Measurements from ENCODE around the gene PRL.

Gene PRL

DNA sequence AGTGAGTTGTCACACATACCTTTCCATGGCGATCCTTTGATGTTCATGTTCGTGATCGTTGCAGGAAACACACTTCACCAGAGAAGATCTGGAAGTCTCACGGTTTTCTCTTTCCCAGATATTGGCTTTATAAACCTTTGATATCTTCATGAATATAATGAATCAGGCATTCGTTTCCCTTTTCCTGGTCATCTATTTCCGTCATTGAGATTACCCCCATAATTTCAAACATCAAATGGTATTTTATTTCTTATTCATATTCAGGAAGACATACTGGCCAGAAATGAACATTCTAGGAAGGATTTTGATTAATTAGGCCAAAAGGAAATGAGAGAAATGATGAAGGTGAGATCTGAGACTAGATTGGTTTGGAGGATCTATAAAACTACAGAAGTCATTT is at the start of gene PRL:
Gene PRL (minus strand): TSS at position 101 of the 400 bp plus-strand sequence. CDS start 54 bp downstream, at position 47.
- no peak for DNase-seq

DNA sequence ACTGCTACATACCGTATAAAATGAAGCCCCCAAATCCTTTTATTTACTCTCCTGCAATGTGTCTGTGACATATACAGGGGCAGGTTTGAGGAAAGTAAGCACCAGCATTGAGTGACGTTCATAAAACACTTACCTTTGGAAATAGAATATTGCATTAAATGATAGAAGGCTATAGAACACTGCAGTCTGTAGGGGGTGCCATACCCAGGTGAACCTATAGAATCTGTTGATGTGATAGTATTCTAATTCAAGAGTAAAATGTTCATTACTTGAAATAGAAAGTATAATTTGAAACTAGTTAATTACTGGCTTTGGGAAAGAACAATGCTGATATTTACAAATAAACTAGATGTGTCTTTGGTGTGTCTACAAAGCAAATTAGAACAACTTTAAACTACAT is 47.0 kb upstream of the PRL start:
- DNase-seq, result no peak

DNA sequence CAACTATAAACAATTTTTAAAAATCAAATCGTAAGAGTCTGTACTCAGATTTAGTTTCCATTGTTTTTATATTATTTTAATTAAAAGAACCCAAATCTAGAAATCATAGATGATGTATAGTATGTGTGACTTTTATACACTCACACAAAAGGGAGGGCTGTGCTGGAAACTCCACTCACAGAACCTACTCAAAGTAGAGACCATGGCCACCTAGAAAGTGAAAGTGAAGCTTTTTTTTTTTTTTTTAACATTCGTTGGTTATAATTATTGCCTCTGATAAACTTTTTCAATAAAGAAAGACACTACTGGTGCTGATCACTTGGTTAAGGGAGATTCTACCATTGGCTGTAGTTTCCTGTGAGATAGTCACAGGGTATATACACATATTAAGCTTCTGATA is 37.9 kb upstream of the PRL start:
- no peak for DNase-seq

DNA sequence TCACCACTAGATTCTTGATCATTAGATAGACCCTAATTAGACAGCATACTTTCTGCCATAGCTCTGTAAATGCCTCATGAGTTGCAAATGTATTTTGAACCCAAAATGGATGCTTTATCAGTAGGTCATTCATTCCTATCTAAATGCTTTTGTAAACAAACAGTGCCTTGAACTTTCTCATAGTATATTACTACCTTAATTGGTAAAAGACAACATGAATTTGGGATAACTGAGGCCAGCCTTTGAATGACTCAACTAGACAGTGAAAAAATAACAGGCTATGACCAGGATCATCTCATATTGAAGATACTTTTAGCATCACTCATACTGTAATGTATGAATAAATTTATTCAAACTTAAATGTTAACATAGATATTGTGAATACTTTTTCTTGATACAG is 37.0 kb upstream of the PRL start:
- no peak for DNase-seq

DNA sequence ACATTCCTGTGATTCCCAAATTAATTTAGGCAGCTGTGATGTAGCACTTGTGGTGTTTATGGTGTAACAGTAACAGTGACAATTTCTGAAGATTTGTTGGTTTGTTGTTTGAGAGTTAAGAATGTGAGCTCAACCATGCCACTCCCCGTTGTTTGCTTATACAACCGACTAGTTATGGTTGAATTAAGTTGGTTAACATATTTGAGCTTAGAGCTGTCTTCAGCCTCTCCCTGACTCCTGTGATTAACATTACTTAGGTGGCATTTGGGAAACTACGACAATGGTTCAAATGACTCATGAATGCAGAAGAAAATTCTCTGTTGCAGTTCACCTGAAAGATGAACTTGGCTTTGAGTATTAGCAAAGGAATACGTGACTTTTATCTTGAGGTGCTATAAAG is 35.9 kb upstream of the PRL start:
- DNase-seq, result no peak

DNA sequence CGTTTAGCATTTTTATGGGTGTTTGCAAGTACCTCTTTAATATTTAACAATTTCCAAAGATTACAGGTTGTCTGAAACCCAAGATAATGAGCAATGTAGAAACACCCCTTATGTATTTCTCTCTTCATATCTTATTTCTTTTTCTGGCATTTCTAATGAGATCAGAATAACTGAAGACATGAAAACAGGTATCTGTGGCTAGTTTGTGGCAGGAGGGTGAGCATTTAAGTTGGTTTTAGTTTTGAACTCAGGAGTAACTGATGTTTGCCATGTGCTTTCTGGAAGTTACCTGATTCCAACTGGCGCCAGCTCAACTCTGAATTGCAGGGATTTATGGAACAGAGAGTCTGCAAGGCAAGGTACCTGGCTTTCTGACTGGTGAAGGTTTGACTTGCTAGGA is 35.4 kb upstream of the PRL start:
- no peak for DNase-seq

DNA sequence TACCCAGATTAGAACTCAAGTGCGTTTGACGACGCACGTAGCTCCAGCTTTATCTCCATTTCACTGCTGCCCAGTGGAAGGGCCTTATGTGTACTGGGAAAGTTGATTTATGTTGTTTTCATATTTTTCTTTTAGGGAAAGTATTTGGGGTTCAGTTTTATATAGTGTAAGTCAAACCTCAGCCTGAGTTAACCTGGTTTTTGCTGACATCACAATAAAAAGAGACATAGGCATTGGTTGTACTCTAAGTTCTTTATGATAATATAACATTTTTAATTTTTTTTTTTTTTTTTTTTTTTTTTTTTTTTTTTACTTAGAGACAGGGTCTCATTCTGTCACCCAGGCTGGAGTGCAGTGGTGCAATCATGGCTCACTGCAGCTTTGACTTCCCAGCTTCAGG is 34.1 kb upstream of the PRL start:
- no peak for DNase-seq

DNA sequence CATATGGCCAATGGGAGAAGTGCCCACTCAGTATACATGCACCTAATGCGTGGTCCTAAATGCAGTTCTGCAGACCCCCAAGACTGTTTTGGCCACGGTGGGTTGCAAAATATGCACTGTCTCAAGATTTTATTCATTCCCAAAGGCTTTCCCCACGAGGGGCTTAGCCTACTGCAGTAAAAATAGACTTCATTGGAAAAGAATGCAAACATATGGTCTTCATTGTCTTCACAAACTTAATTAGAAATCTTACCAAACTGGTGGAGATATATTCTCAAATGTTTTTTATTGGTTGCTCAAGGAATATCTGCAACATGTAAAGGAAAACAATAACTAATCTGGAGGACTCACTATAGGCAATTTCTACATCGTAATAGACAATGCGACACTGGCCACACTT is 31.6 kb upstream of the PRL start:
- DNase-seq, result no peak

DNA sequence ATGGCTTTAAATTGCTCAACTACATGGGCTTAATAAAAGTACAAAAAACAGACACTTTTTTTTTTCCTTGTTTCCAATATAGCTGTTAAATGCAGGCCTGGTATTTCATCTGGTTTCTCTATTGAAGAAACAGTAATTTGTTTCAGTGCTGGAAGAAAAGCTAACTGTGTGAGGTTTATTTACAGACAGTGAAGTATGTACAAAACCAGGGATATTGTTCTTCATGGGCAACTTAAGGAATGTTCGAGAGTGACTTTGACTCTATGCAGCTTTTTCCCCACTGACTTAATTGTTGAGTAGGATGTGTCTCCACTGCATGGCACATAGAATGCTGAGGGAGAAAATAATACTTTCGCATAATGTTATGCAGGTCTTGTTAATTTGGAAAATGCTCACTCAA is 31.0 kb upstream of the PRL start:
- DNase-seq, result no peak

DNA sequence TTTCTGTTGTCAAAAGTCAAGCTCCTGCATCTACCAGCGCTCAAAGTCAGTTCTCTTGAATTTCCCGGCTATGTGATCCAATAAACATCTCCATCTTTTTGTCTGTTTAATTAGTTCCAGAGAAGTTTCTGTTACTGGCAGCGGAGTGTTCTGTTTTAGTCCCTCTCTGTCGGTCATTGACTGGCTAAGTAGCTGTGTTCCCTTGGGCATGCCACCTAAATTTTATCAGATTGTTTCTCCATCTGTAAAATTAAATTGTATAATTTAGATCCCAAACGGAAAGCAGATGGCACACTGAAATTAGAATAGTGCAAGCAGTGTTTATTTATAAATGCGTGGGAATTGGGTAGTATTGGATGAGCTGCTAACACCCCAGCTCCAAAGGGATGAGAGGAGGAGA is 29.7 kb upstream of the PRL start:
- DNase-seq, result no peak

DNA sequence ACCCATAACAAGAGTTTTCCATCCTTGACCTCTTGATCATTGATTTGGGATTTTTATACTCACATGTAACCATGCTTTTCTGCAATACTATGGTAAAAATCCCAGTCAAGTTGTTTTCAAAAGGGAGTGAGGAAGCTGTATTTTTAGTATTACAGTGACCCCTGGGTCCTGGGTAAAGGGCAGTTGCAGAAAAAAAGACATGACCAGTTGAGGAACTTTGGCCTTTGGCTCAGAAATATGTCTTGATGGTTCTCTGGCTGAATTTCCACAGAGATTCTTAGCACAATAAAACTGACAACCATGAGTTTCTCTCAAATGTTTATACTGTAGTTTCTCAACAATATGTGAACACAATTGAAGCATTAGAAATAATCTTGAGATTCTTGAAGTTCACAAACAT is 28.6 kb upstream of the PRL start:
- DNase-seq, result no peak

DNA sequence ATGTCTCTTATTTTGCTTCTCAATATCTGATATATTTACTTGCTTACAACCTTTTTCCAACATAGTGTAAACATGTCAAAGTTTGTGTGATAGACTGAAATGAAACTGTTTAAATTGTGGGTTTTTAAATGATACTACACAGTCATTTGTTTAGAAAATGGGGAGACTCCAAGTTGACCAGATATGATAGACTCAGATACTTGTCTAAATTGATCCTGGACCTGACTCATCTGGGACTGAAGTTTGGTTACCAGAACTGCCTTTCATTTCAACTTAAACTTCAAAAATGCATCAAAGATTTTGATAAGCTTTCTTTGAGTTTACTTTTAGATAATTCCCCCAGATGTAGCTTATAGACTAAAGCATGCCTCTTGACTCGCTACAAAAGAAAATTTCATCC is 27.0 kb upstream of the PRL start:
- DNase-seq, result no peak

DNA sequence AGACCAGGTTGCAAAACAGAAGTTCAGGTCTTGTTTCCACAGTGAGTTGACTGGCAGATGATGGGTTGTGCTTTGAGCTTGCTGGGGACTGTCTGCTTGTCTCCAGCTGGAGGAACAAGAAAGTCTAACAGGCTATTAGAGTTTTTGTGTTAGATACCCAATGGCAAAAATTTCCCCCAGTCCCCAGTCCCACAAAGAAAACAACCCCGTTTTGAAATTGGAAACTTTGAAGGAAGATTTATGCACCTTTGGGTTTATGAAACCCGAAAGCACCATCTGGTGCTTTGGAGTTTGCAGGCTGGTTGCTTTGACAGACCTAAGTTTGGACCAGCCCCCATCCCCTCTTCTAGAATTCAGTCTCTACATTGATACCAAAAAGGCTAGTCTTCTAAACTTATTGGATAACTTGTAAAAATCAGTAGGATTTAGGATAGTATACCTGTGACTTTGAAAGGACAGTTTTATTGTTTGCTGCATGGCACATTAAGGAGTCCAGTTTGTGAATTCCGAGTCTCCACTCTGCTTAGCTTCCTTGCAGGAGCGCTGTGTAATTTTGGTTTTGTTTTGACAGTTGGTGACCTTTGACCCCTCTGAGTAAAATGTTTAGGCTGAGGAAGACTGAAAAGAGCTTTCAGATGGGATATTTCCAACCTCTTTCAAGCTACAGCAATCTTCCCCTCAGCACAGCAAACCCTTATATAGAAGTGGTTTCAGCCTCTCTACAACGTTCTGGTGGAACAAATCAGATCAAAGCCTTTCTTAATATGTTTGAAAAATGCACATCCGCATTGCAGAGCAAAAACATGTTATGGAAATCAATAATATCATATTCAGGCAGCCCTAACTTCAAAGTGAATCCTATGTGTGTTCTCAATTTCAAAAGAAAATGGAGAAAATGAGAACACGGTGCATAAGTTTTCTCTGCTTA is 25.5 kb upstream of the PRL start:
- no peak for DNase-seq

DNA sequence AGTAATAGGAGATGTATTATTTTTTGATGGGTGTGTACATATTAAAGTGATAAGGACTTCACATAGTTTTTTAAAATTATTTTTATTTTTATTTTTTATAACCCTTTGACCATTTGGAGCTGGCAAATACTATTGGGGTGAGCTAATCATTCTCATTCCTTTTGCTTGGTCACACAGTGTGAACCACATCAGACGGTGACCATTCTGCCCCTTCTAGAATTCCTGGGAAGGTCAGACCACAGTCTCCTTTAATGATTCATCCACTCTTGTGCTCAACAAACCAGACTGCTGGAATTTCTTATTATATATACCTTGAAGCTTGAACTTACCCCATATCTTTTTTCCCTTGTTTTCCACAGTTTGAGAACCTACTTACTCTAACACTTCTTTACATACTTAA is 23.9 kb upstream of the PRL start:
- no peak for DNase-seq

DNA sequence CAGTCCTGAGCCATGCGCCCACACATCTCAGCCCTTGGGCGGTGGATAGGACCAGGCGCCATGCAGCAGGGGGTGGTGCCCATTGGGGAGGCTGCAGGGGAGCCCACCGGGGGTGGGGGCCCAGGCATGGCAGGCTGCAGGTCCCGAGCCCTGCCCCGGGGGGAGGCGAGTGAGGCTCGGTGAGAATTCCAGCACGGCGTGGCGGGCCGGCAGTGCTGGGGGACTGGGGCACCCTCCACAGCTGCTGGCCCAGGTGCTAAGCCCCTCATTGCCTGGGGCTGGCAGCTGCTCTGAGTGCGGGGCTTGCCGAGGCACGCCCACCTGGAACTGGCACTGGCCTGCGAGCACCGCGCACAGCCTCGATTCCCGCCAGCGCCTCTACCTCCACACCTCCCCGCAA is 21.6 kb upstream of the PRL start:
- no peak for DNase-seq

DNA sequence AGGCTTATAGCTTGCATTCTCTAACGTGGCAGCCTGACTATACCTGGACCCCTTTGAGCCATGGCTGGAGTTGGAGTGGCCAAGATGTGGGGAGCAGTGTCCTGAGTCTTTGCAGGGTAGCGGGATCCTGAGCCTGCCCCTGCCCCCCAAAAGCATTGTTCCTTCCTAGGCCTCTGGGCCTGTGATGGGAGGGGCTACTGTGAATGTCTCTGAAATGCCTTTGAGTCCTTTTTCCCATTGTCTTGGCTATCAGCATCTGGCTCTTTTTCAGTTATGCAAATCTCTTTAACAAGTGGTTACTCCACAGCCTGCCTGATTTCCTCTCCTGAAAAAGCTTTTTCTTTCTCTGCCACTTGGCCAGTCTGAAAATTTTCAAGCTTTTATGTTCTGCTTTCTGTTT is 17.0 kb upstream of the PRL start:
- no peak for DNase-seq

DNA sequence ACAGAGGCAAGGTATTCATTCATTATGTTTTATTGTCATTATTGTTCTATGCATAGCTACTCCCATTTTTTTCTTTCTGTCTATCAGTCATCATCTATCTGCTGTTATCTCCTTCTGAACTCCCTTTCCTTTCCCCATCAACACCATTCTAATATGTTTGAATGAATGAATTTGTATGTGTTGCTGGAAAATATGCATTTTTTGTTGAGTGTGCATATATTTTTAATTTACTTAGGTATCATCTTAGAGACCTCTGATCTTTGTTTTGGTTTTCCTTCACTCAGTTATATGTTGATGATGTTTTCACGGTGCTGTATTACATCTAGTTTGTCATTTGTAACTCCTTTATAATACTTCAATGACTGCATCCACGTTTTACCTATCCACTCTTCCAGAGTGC is 12.1 kb upstream of the PRL start:
- DNase-seq, result no peak

DNA sequence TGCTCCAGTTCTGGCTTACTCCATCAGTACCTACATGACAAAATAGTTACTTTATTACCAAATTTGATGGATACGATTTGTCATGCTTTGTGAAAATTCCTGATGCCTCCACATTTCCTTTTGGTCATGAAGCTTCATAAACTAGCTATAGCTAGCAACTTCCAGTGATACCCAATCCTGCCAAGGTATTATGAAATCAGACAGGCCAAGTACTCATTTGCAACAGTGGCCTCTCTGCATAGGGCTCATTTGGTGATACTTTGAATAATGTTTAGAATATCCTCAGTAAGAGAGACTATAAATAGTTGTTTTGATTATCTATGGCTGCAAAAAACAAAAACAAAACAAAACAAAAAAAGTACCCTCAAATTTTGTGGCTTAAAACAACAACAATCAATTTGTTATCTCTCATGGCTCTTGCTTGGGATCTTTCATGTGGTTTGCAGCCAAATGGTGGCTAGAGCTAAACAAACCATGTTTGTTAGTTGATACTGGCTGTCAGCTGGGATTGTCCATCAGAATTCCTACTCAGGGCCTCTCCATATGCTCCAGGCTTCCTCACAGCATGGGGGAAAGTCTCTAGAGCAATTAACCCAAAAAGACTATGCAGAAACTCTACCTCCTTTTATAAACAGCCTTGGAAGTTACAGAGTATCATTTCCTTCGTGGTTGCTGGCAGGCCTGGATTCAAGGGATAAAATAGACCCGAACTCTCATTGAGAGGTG is 10.1 kb upstream of the PRL start:
- DNase-seq, result no peak

DNA sequence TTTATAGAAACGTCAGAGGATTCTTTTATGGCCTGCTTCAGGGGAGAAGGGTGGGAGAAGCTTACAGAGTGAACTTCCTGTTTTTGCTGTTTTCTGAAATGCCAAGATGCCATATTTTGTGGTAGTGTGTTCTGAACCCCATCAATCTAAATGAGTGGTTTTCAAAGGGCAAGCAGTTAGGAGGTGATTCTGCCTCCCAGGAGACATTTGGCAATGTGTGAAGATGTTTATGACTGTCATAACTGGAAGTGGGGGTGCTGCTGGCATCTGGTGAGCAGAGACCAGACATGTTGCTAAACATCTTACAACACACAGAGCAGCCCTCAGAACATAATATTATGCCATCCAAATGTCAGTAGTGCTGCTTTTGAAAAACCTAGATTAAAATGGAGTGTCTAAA is 6.0 kb upstream of the PRL start:
- no peak for DNase-seq

DNA sequence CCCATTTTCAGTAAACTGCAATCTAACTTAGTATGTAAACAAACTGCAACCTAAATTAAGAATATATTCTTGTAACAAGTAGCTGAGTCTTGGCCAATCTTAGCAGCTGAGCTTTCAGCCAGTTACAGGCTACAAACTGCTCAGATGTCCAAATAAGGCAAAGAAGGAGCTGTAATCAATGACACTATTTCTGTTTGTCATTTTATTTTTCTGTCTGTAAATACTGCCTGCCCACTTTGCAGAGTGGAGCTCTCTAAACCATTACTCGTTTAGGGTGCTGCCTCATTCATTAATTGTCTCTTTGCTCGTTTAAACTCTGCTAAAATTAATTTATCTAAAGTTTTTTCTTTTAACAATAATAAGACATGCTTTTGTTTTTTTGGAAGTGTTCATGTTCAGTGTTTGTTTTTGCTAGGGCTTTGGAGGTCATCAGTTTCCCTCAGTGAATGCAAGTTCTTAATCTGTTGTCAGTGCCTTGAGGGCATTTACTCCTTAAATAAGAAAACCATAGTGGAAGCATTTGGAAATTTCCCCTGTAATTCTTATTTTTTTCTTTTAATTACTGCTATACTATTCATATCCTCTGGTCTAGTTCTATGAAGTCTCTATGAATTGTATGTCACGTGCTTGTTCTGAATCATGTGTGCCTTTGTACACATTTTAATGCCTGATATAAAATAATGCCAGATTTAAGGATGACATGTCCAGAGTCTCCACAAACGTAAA is 3.6 kb upstream of the PRL start:
- DNase-seq, result no peak

DNA sequence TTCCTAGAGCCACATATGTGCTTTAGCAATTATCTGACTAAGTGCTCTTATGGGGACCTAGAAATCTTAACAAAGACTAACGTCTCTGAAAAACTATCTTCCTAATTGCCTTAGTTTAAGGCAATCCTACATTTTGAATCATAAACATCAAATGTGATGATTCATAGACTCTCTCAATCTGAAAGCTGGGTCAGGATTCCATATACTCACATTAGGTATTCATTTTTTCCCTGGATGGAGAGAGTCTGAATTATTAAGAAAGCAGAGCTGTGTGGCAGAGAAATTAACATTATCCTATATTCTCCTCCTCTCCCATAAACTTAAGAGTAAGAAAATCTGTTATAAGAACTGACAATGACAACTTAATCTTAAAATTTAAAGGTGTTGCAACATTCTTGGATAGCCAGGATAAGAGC is 1.6 kb upstream of the PRL start:
- DNase-seq, result no peak

DNA sequence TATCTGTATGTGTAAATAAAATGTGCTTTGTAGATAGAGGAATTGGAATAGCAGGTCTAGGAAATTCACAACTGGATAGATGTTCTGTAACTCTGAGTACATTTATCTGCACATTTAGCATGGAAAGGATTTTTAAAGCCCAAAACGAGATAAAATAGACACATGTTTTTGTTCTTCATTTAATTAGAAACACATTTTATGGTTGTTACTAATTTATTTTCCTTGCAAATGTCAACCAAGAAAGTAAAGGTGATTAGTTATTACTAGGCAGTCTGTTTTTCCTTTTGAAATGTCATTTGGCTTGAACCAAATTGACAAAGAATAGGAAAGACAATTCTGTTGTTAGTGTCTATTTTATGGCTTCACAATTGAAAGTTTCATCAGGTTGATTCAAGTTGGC is 769 bp downstream of the PRL start:
- DNase-seq, result no peak

DNA sequence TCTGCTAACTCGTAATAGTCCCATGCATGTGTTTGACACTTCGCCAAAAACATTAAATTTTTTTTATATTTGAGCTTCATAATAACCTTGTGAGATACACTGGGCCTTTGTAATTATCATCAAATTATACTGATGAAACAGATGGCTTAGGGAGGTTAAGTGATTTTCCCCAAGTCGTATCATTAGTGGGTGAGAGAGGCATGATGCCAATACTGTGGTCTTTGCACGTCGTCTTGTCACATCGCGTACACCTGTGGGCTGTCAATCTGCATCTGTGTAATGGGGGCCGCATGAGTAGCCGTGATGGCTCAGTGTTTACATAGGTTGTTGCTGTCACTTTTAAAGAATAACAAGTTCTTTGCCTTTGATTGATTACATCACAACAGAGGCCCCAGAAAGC is 1.7 kb downstream of the PRL start:
- DNase-seq, result no peak

DNA sequence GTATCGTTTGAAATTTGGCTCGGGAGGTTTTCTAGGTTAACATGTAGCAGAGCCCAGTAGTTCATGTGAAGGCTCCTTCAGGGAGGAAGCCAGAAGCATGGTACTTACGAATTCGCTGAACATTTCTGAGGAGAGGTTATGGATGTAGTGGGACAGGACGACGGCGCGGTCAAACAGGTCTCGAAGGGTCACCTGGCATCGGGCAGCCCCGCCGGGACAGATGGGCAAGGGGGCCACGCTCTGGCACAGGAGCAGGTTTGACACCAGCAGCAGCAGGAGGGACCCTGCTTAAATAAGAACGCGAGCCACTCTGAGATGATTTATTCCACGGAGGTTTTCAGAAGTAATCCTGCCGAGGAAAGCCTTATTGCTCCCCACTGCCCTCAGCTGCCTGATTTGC is 2.5 kb downstream of the PRL start:
- DNase-seq, result no peak
